ENCODE results near the gene TTC28.

TTC28 gene

DNA sequence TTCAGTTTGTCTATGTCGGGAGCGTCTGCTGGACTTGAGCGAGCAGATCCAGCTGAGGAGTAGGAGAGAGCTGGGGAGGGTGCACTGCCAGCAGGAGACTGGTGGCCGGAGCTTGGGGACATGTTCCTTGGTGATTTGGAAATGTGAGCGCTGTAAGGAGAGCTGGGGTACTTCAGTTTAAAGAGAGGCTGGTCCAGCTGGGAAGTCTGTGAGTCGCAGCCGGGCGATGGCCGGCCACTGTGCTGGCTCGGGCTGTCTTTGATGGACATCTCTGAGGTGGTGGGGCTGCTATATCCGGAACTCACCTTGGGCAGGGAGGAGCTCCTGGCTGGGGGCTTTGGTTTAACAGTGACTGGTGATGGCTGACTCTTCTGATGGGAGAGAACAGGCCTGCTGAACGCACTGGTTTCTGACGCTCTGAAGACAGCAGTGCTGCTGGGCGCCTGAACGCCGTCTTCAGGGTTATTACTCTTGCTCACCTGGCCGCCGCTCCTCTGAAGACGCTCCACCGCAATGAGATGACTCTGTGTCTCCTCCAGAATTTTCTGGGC lies 696.9 kb downstream of the TTC28 start:
- no peak for ATAC-seq

DNA sequence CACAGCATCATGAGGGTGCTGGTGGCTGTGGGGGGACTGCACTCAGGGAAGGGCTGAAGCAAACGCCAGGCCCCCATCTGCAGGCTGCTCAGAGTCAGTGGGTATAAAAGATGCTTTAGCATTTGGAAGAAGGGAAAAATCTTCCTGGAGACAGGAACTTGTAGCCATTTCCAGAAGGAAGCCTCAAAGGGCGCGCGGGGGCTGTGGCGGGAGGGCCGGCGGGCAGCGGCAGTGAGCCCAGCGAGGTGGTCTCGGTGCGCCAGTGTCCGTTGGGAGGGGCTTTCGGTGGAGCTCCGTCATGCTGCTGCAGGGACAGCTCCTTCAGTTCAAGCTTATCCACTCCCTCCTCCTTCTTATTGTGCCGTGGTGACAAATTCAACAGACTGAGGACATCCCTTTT lies 697.5 kb downstream of the TTC28 start:
- ATAC-seq = no peak

DNA sequence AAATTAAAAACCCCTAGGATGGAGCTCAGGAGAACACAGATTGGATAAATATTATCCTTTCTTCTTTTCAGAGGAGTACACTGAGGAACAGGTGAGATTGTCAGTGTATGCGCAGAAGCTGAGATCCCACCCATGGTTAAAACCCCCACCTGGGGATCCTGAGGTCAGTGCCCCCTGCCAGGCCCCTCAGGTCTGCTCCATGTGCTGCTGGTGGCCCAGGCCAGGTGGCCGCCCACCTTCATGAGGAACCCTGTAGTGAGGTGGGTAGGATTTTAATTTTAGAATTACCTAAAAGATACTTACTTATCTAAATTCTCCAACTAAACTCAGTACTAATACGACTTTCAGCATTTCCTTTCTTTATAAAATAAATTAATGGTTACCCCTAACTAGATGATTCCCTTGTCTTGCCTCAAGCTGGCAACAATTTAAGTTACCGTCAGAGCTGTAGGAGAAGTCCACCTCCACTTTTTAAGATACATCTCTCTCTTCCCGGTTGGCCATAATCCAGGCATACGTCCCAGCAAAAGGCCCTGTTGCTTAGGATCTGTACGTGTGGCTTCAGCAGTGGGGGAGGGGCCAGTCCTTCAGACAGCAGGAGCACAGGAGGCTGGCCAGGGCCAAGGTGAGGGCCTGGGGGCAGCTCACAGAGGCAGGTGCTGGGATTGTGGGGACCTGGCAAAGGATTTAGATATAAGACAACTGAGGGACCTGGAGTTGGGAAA lies 699.1 kb downstream of the TTC28 start:
- no peak for ATAC-seq

DNA sequence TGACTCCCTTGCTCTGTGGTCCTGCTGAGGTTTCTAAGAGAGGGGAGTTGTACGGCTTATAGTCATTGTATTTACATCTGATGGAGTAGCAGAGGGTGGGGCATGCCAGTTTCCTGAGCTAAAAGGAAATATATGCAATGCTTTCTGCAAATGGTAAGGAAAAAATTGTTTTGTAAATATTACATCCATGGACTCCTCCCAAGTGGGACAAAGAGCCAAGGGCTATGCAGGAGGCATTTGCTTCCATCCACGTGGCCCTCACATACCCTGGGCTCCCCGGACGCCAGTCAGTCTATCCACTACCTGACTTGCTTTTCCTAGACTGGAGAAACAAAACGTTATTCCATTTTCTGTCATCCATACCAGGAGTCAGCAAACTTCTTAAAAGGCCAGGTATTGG lies 700.8 kb downstream of the TTC28 start:
- ATAC-seq = no peak

DNA sequence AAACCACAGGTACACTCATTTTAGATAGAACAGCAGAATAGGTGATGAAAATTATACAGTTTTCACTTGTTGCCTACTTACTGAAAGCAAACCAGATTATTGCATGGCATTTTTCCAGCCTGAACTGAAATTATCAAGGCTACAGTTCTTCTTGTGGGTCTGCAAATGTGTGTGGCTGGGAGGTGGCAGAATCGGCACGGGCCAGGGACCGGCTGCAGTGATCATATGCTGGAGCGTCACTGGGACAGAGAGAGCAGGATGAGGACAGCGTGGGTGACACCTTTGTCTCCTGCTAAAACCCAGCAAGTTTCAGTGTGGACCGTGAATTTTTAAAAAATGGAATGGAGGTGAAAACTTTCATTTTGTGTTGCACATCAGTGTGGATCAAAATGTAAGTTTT lies 701.3 kb downstream of the TTC28 start:
- ATAC-seq = no peak

DNA sequence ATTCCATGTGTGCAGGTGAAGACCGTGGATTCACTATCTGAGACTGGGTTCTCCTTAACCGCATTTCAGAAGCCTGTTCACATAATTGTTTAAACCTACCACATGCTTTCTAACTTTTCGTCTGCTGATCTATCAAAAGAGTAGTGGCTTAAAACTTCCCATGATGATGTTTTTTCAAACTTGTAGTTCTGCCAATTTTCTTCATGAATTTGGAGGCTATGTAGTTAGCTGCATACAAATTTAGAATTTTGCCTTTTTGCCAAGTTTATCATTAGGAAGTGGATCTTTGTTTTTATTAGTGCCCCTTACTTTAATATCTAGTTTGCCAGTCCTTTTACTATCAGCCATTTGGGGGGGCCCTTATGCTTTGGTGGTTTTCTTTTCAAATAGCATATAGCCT lies 703.1 kb downstream of the TTC28 start:
- no peak for ATAC-seq

DNA sequence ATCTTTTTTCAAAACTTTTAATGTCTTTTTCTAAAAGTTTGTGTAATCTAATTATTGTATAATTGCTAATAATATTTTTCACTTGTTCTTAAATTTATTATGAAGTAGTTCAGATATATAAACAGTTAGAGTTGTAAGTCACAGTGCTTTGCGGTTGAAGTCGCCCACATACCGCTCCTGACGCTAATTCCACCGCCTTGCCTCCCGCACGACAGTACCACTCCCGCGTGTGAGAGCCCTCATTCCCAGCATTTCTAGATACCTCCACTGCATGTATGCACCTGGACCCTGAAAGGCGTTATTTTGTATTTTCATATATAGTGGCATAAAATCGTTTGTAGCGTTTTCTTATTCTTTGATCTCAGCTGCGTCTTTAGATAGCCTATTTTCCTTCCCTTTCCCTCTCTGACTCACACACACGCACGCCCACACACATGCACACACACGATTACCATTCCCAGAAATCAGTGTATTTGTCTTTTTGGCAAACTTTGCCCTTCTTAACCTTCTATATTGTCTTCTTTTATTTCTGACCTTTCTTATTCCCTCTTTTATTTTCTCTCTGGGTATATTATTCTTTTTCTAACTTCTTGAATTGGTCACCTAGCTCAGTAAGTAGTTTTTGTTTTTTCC lies 704.1 kb downstream of the TTC28 start:
- no peak for ATAC-seq

DNA sequence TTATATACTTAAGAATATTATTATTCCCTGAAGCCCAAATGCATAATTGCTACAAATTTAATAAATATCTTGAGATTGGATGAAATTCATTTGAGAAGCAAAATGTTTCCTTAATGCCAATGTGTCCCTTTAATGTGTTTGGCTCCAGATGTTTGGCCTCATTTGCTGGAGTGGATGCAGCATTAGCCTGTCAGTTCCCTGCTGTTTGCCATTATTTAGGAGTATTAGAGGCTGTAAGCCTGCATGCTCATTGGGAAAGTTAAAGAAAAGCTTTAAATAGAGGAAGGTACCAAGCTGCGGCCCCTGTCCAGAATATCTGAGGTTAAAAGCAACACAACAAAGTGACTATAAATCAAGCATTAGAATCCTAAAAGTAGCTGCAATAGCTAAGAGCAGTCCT lies 705.8 kb downstream of the TTC28 start:
- ATAC-seq = no peak

DNA sequence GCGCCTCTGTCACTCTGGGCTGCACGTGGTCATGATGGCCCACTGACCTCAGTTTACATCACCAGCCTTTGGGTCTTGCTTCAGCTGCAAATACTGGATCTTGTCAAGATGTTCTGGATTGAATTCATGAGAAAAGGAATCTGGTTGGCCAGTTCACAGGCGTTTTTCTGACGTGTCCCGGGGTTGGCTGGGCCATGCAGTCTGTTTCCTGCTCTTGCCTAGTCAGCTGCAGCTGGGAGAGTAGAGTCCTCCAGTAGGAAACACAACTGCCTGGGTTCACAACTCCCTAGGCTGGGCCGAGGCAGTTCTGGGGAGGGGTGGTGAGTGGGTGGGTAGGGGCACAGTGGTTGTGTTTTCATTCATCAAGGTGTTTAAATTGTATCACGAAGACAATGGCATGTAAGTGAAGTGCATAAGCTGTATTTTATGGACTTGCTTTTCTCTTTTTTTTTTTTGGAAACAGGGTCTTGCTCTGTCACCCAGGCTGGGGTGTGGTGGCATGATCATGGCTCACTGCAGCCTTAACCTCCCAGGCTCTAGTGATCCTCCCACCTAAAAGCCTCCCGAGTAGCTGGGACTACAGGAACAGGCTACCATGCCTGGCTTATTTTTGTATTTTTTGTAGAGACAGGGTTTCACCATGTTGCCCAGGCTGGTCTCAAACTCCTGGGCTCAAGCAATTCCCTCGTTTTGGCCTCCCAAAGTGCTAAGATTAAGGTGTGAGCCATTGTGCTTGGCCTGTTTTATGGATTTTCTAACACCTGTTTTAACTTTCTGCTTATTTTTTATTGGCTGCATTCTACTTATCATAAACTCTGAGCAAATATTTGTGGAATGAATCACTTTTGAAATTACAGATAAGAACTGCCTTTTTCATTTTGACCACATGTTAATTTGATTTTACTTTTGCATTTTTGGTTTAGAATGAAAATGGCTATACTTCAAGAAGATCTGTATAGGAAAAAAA lies 706.6 kb downstream of the TTC28 start:
- ATAC-seq = no peak

DNA sequence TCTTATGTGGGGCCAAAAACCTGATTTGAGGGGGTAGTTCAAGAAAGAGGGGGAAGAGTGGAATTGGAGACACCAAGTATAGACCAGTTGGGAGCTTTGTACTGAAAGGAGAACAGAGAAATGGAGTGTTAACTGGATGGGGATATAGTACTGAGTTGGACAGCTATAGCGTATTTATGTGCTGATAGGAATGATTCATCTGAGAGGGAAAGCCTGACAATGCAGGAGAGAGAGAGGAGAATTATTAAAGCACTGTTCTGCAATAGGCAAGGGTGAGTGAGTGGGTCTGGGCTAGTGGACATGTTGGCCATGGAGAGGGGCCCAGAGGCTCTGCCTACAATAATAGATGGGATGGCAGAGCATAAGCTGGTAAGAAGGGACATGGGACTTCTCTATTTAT lies 707.7 kb downstream of the TTC28 start:
- ATAC-seq = no peak

DNA sequence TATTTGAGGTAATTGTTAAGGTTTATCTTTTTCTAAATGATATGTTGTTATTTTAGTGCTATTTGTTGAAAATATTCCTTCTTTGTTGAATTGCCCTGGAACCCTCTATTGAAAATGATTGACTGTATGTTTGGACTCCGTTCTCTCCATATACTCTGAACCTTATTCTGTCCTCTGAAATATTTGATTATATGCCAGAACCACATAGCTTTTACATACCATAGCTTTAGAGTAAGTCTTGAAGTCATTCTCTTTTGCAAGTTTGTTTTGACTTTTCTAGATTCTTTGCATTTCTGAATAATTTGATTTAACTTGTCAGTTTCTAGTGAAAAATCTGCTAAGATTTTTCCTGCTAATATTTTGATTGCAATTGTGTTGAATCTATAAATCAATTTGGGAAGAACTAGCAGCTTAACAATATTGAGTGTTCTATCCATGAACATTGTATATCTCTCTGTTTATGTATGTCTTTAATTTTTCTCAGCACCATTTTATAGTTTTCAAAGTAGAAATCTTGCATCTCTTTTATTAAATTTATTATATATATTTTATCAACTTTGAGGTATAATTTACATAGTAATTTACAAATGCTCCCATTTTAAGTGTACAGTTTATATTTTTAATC lies 708.9 kb downstream of the TTC28 start:
- no peak for ATAC-seq

DNA sequence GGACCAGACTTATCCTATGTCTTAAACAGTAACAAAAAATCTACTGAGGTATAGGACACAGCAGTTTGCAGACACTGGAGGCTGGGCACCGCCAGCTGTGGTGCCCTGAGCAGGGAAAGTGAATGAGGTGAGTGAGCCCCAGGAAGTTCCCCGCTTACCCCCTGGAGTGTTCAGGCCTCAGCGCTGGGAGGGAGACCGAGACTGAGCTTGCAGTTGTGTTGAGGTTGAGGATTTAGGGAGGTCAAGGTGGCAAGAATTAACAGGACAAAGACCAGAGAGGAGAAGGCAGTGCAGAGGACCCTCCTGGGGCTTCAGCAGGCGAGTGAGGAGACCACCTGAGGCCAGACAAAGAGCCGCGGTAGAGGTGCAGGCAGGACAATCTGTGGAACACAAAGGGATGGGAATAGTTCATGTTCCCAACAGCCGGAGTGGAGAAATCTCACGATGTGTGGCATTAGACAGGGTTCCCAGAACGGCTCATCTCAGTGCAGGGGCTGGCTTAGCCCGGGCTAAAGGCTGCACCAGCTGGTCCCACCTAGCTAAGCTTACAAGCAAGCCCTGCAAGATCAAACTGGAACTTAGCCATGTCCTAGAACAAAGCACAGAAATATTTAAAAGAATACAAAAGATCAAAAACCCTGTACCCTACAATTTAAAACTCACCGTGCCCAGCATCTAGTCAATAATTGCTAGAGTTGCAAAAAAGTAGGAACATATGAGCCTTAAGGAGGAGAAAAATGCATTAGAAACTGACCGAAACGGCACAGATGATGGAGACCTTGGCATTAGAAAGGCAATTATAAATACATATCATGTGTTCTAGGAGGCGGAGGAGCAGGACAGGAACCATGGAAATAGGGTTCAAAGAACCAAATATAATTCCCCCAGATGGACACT lies 713.2 kb downstream of the TTC28 start:
- ATAC-seq = no peak

DNA sequence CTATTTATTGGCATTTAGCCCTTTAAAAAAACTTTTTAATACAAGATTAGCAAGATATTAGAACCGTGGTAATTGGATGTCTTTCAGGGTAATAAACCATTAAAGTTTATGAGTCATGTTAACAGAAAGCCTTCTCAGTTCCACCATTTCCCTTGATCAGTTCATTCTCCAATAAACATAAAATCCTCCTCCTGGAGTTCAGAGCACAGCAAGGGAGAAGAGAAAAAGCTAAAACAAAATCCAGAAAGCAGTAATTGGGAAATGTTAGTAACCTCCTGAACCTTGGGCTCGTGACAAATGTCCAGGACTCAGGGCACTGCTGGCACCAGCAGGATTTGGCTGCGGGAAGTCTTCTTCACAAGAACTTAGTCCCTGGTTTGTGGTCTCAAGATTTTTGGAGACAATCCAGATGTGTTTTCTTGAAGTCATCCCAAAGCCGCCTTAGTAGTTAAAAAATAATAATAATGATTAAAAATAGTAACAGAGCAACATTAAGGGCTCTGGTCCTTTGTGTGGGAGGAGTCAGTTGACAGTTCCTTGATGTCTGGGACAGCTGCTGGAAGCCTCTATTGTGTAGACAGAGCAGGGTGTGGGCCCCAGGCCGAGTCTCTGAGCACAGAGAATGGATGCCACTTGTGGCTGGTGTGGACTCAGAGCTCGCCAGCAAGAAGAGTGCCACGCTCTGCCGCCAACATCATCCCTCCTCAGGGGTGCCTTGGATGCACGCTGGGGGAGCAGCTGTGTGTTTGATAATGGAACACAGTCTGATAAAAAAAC lies 717.2 kb downstream of the TTC28 start:
- no peak for ATAC-seq

DNA sequence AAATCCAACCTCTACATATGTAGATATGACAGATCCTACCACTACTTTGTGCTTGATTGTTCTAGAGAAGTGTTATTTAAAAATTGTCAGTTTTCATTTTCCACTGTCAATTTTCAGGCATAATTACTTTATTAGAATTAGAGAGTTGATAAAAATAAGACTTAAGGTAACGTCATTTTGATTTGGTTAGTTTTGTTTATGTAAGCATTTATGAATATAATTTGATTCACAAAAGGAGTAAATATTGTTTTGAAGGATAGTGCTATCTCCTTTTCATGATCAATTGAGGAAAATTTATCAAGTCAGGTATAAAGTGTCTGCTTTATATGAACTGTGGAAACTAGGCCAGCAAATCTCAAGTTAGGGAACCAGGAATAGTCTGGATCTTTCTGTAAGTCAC lies 718.0 kb downstream of the TTC28 start:
- no peak for ATAC-seq

DNA sequence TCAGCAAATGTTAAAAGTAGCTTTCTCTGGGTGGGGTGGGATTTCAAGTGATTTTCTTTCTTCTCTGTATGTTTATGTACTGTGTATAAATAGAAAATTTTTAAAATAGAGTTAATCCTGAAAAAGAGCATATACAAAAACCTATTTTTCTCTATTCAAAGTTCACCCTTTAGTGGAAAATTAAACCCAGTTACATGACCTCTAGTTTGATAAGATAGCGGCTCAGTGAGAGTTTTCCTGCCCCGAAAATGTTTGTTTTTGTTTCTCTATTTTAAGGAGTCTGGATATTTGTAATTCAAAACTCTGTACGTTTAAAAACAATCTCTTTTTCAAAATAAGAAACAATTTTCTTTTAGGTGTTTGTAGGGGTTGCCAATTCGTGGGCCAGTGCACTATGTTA lies 718.5 kb downstream of the TTC28 start:
- ATAC-seq = no peak

DNA sequence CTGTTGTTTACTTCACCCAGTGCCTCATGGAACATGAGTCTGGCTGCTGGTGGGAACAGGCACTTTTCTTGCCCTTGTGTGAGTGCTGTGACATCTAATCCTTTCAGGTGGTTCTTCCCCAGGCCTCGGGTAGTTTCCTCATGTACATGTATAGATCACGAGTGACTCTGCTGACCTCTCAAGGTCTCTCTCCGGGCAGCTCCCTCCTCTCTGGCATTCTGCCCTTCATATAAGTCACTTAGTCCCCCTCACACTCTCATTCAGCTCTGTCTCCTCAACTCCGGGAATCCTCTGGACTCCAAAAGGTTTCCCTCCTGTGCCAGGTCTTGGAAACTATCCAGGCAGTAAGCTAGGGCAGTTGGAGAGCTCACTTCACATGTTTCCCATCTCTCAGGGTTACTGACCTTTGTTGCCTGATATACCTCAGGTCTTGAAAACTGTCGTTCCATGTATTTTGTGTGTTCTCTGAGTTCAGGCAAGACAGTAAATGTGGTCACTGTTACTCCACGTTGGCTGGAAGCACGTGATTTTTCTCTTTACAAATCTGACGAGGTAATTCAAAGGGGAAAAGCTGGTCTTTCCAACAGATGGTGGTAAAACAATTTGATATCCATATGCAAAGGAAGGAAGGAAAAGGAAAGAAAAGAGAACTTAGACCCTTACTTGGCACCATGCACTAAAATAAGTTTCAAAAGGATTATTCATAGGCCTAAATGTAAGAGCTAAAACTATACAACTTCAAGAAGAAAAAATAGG lies 720.1 kb downstream of the TTC28 start:
- ATAC-seq = no peak

DNA sequence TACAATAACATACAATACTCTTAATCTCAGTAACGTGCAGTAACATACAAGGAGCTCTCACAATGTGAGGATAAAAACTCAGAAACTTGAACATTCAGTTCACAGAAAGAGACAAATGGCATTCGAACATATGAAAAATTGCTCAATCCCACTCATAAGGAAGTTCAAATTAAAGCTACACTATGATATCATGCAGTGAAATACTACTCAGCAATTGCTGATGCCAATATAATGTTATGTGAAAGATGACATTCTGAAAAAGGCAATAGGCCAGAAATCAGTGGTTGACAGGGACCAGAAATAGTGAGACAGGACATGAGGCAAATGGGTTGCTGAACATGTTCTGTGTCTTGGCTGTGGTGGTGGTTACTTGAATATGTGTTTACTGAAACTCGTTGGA lies 726.9 kb downstream of the TTC28 start:
- no peak for ATAC-seq

DNA sequence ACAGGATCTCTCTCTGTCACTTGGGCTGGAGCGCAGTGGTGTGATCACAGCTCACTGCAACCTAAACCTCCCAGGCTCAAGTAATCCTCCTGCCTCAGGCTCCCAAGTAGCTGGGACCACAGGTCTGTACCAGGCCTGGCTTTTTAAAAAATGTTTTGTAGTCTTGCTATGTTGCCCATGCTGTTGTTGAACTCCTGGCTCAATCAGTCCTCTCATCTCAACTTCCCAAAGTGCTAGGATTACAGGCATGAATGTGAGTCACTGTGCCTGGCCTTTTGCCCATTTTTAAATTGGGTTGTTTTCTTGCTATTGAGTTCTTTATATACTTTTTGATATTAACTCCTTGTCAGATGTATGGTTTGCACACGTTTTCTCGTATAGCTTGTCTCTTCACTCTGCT lies 727.5 kb downstream of the TTC28 start:
- no peak for ATAC-seq

DNA sequence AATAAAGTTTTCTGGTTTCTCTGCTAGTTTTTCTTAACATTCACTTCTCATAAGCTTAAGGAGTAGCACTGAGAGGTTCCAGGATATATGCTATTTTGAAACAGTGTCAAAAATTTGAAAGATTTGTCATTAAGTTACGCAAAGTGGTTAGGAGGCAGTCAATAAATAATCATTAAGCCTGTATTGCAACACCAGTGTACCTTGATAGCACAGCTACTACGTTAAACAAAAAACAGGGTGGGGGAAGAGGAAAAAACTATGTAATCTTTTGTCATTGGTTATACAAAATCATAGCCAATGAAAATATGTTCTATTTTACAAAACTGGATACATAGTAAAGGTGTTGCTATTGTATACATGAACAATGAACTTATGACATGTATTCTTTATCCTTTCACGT lies 730.2 kb downstream of the TTC28 start:
- ATAC-seq = no peak

DNA sequence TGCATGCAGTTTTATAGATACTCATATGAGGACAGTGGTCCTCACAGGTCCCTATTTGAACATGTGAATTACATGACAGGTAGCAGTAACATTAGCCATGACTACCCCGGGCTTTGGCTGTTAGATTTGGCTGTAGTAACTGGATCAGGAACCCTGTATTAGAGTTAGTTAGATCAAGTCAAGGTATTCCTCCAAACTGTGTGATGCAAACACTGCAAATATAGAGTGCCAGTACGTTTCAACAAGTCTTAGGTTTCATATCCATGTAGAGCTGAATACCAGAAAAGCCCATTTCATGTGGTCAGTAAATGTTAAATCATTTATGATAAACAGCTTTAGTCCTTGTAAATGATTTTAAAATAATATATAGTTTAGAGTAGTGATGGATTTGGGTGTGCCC lies 731.1 kb downstream of the TTC28 start:
- ATAC-seq = no peak

All from activated CD4-positive, CD25-positive, alpha-beta regulatory T cell treated with anti-CD3 and anti-CD28 coated beads, Interleukin-2, amount 50 U/mL, for 24 hours (primary cell).